HEK293T (cell line): ENCODE data around the gene RPS6KA5.

Experiments used
- FOXA1 ChIP-seq: fragments of 450-650 bp; IDR thresholded peaks from 2 replicates; pipeline ENCODE4 v1.6.1; 2016; ENCODE audit warnings: mild to moderate bottlenecking
- FOXK2 ChIP-seq: fragments of 450-650 bp; IDR thresholded peaks from 2 replicates; pipeline ENCODE4 v1.6.1; 2016; ENCODE audit warnings: mild to moderate bottlenecking
- FOXM1 ChIP-seq: fragments of 450-650 bp; IDR thresholded peaks from 2 replicates; pipeline ENCODE4 v1.6.1; 2017; ENCODE audit warnings: mild to moderate bottlenecking, borderline replicate concordance
- LEF1 ChIP-seq: fragments of 450-650 bp; IDR thresholded peaks from 2 replicates; pipeline ENCODE4 v1.6.1; 2017; ENCODE audit warnings: mild to moderate bottlenecking, borderline replicate concordance
- SP1 ChIP-seq: fragments of 450-650 bp; IDR thresholded peaks from 2 replicates; pipeline ENCODE4 v1.6.1; 2017
- SUZ12 ChIP-seq: fragments of 450-650 bp; IDR thresholded peaks from 2 replicates; pipeline ENCODE4 v1.6.1; 2016; ENCODE audit warnings: mild to moderate bottlenecking

- TF ChIP-seq SUZ12: no peak
- no peak for TF ChIP-seq SP1
- no peak for TF ChIP-seq FOXK2
- TF ChIP-seq FOXA1: no peak
- TF ChIP-seq LEF1: no peak
- no peak for TF ChIP-seq FOXM1
Measured at GRCh38 chr14:91040545-91040944, 19.9 kb downstream of the RPS6KA5 start.
